ENCODE measurements around the gene FREY1.

The FREY1 gene

DNA sequence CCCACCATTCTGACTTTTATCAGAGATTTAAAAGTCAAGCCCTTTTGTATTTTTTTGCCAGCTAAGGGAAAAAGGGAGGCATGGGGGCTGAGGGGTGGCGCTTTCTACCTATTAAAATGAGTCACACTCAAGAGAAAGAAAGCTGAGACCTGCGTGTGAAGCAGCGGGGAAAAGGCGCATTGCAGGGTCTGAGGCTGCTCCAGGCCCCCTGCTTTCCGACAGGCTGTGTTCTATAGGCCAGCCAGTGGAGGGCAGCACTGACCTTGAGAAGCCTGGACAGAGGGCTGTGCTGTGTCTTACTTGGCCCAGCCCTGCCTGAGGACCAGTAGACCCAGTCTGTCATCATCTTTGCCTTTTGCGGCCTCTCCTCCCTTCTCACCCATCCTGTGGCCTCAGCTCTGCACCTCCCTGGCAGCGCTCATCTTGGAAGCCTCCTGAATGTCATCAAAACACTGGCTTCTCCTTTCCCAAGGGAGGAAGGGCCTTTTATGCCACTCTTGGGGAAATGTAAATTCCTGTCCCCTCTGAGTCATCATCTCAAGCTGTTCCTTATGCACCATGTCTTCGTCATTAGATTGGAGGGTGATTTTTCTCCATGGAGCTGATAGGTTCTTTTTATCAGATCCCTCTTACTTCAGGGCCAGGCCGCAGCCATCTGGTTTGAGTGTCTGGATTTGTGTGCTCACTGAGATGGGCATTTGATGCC lies 34.3 kb downstream of the FREY1 start:
- TF ChIP-seq TCF12 (IDR thresholded peaks at IDR 0.05; ENCODE audit: low read depth) (no peak), RAD21 (IDR thresholded peaks at IDR 0.05; ENCODE audit: low read depth) (peak; percentile 73), YY1 (IDR thresholded peaks at IDR 0.05; ENCODE audit: low read depth) (no peak), TAF1 (IDR thresholded peaks at IDR 0.05; ENCODE audit: low read depth) (no peak), NFIC (IDR thresholded peaks at IDR 0.05) (no peak), CREB1 (IDR thresholded peaks at IDR 0.05; ENCODE audit: low read depth) (no peak), FOXM1 (IDR thresholded peaks at IDR 0.05; ENCODE audit: borderline replicate concordance, low read depth) (no peak)
- TF ChIP-seq, protein P1, sequence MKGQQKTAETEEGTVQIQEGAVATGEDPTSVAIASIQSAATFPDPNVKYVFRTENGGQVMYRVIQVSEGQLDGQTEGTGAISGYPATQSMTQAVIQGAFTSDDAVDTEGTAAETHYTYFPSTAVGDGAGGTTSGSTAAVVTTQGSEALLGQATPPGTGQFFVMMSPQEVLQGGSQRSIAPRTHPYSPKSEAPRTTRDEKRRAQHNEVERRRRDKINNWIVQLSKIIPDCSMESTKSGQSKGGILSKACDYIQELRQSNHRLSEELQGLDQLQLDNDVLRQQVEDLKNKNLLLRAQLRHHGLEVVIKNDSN (IDR thresholded peaks at IDR 0.05): no peak

DNA sequence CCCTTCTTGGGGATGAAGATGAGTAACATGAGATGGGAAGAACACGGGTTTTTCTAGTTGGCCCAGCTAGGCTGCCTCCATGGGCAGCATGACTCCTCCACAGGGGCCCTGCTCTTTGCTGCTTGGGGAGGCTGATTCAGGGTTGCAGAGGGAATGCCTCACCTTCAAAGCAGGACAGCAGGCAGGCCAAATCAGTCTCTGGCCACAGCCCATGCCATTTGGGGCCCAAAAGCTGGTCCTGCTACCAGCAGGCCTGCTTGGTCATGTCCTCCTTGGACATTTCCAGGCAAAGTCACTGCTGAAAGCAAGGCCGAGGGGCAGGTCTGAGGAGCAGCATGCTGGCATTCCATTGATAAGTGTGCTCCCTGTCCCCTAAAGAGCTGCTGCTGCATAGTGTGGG lies 35.4 kb downstream of the FREY1 start:
- TF ChIP-seq RAD21 (IDR thresholded peaks at IDR 0.05; ENCODE audit: low read depth) (no peak), EGR1 (IDR thresholded peaks at IDR 0.05) (no peak), TCF12 (IDR thresholded peaks at IDR 0.05; ENCODE audit: low read depth) (no peak), CREB1 (IDR thresholded peaks at IDR 0.05; ENCODE audit: low read depth) (no peak), TEAD4 (IDR thresholded peaks at IDR 0.05) (no peak), CEBPB (IDR thresholded peaks at IDR 0.05) (no peak), ZBTB7A (IDR thresholded peaks at IDR 0.05; ENCODE audit: low read depth) (no peak), TAF1 (IDR thresholded peaks at IDR 0.05; ENCODE audit: low read depth) (no peak), NFIC (IDR thresholded peaks at IDR 0.05) (no peak)
- TF ChIP-seq, protein P1 (IDR thresholded peaks at IDR 0.05): no peak
- TF ChIP-seq, protein P2, sequence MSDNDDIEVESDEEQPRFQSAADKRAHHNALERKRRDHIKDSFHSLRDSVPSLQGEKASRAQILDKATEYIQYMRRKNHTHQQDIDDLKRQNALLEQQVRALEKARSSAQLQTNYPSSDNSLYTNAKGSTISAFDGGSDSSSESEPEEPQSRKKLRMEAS (IDR thresholded peaks at IDR 0.05): no peak
- TF ChIP-seq, protein P3, sequence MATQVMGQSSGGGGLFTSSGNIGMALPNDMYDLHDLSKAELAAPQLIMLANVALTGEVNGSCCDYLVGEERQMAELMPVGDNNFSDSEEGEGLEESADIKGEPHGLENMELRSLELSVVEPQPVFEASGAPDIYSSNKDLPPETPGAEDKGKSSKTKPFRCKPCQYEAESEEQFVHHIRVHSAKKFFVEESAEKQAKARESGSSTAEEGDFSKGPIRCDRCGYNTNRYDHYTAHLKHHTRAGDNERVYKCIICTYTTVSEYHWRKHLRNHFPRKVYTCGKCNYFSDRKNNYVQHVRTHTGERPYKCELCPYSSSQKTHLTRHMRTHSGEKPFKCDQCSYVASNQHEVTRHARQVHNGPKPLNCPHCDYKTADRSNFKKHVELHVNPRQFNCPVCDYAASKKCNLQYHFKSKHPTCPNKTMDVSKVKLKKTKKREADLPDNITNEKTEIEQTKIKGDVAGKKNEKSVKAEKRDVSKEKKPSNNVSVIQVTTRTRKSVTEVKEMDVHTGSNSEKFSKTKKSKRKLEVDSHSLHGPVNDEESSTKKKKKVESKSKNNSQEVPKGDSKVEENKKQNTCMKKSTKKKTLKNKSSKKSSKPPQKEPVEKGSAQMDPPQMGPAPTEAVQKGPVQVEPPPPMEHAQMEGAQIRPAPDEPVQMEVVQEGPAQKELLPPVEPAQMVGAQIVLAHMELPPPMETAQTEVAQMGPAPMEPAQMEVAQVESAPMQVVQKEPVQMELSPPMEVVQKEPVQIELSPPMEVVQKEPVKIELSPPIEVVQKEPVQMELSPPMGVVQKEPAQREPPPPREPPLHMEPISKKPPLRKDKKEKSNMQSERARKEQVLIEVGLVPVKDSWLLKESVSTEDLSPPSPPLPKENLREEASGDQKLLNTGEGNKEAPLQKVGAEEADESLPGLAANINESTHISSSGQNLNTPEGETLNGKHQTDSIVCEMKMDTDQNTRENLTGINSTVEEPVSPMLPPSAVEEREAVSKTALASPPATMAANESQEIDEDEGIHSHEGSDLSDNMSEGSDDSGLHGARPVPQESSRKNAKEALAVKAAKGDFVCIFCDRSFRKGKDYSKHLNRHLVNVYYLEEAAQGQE (IDR thresholded peaks at IDR 0.05; ENCODE audit: low read depth): no peak

DNA sequence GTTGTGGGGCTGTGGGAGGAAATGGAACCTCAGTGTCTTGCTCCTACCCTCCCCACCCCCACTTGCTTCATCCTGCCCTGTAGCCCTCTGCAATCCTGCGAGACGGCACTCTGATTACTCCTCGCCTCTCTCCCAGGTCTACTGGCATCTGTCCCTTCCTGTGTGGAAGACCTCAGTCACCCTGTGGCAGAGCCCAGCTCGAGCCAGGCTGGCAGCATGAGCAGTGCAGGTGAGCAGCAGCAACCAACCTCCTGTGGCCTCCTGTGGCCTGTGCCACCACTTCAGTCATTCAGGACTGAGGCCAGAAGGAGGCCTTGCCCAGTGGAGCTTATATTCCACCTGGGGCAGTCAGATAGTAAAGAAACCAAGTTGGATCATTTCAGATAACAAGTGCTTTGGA lies 36.4 kb downstream of the FREY1 start:
- TF ChIP-seq EP300 (IDR thresholded peaks at IDR 0.05; ENCODE audit: borderline replicate concordance) (no peak), NFIC (IDR thresholded peaks at IDR 0.05) (no peak), RAD21 (IDR thresholded peaks at IDR 0.05; ENCODE audit: low read depth) (no peak), CEBPB (IDR thresholded peaks at IDR 0.05) (no peak)
- TF ChIP-seq, protein P2 (IDR thresholded peaks at IDR 0.05): no peak
- TF ChIP-seq, protein P3 (IDR thresholded peaks at IDR 0.05; ENCODE audit: low read depth): no peak

DNA sequence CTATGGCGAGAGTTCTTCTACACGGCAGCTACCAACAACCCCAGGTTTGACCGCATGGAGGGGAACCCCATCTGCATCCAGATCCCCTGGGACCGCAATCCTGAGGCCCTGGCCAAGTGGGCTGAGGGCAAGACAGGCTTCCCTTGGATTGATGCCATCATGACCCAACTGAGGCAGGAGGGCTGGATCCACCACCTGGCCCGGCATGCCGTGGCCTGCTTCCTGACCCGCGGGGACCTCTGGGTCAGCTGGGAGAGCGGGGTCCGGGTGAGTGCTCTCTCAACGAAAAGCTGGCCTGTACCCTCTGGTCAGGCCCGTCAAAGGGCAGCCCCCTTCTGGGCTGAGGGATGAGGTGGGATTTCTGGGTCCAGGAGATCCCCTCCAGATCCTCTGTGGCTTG lies 37.5 kb downstream of the FREY1 start:
- TF ChIP-seq RAD21 (IDR thresholded peaks at IDR 0.05; ENCODE audit: low read depth) (no peak), EGR1 (IDR thresholded peaks at IDR 0.05) (no peak), TCF12 (IDR thresholded peaks at IDR 0.05; ENCODE audit: low read depth) (no peak), TEAD4 (IDR thresholded peaks at IDR 0.05) (no peak), CREB1 (IDR thresholded peaks at IDR 0.05; ENCODE audit: low read depth) (no peak)
- TF ChIP-seq, protein P1 (IDR thresholded peaks at IDR 0.05): no peak
- TF ChIP-seq, protein P2 (IDR thresholded peaks at IDR 0.05): no peak

DNA sequence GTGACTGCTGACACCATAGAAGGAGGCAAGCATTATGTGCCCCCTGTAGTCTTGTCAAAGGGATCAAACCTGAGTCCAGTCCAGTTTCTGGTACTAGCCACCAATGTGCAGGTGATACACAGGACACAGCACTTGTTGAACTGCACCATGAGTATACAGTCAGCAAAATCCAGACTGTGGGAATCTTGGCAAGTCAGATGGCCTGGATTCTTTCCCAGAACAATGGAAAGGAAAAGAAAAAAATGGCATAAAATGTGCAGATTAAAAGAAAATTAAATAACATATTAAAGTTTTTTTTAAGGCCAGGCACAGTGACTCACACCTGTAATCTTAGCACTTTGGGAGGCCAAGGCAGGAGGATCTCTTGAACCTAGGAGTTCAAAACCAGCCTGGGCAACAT lies 43.0 kb downstream of the FREY1 start:
- no peak for TF ChIP-seq CREB1 (IDR thresholded peaks at IDR 0.05; ENCODE audit: low read depth)
- TF ChIP-seq, protein P3 (IDR thresholded peaks at IDR 0.05; ENCODE audit: low read depth): no peak
